KOPT-K1 (cell line): ENCODE measurements around the gene SPDEF.

ENCODE experiments used
- H3K27ac ChIP-seq: fragments of 200-600 bp; sonication (generic); 2 replicates; pipeline ENCODE4 v1.5.1; 2016; ENCODE audit warnings: antibody characterized with exemption, mild to moderate bottlenecking, low read depth, low read length; ENCODE audit not compliant: poor library complexity, severe bottlenecking
- H3K36me3 ChIP-seq: fragments of 200-600 bp; sonication (generic); 2 replicates; pipeline ENCODE4 v1.5.1; 2017; ENCODE audit warnings: antibody characterized with exemption, mild to moderate bottlenecking, low read length, moderate library complexity; ENCODE audit not compliant: insufficient read depth
- H3K9me3 ChIP-seq: fragments of 200-600 bp; sonication (generic); 2 replicates; pipeline ENCODE4 v1.5.1; 2017; ENCODE audit warnings: antibody characterized with exemption, low read length, mild to moderate bottlenecking; ENCODE audit not compliant: insufficient read depth, poor library complexity, severe bottlenecking

The SPDEF gene

DNA sequence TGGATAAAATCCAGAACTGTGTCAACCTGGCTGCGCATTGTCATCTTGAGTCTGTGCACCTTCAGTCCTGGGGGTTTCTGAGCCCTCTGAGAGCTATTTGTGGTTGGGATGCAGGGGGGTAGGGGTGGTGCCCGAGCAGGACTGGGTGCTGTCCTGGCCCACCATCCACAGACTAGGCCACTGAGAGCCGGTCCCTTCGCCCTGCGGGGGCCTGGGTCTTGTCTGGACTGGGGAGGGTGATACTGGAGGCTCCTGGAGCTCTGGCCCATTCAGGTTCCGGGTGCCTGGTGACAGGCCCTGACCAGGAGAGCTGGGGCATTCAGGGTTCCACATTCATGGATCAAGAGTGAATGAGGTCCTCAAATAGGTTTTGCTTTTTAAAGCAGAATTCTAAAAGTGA is 20.9 kb downstream of the SPDEF start:
- no peak overlapping the region for H3K27ac ChIP-seq

DNA sequence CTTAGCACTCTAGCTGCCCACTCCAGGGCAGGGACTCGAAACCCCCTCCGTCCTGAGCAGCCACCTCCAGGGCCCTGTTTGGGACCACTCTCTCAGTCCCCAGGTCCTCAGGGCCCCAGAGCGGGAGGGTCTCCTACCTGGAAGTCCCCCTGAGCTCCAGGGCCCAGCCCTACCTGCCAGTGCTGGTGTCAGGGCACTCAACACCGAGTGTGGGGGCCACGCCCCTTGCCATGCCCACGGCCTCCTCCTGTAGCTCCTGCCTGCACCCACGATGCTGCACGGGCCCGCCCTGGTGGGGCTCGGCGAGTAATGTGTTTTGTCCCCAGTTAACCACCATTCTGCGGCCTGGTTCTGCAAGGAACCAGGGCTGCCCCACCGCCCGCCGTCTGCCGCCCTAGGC is 21.5 kb downstream of the SPDEF start:
- Histone ChIP-seq H3K36me3 (no peaks in the 10 kb centered on the region), H3K9me3 (no peaks in the 10 kb centered on the region), H3K27ac (no peak overlapping the region)

More for the DNA sequence above, 20.9 kb downstream of the SPDEF start:
- no peaks in the 10 kb centered on the region for H3K9me3 ChIP-seq
- H3K36me3 ChIP-seq = no peaks in the 10 kb centered on the region

DNA sequence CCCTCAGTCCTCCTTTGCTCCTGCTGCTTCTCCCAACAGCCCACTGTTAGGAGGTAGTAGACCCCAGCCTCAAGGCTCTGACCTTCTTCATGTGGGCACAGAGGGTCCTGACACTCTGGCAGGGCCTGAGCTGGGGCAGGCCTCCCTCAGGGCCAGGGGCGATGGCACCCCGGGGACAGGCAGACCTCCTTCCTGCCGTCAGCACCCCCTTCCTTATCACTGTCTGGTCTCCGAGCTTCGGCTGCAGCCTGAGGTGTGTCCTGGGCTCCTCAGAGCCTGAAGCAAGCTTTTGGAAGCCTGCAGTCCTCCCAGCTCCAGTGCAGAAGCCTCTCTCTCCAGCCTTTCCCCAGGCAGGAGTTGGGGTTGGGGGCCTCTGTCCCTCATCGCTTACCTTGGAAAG is 22.0 kb downstream of the SPDEF start:
- Histone ChIP-seq H3K9me3 (no peaks in the 10 kb centered on the region), H3K27ac (no peak overlapping the region), H3K36me3 (no peaks in the 10 kb centered on the region)

DNA sequence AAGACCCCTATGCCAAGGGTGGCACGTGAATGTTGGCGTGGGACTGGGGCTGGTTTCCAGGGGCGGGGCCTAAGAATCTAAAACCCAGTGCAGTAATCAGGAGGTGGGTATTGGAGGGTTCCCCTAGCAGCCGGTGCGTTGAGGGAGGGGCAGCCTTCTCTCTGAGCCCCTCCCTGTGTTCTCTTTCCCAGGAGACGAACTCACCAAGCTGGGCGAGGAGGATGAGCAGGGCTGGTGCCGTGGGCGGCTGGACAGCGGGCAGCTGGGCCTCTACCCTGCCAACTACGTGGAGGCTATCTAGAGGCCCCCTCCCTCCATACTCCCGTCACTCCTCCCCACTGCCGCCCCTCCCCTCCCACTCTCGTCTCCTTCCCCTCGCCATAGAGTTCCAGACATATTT is 23.9 kb downstream of the SPDEF start:
- no peak overlapping the region for H3K27ac ChIP-seq

DNA sequence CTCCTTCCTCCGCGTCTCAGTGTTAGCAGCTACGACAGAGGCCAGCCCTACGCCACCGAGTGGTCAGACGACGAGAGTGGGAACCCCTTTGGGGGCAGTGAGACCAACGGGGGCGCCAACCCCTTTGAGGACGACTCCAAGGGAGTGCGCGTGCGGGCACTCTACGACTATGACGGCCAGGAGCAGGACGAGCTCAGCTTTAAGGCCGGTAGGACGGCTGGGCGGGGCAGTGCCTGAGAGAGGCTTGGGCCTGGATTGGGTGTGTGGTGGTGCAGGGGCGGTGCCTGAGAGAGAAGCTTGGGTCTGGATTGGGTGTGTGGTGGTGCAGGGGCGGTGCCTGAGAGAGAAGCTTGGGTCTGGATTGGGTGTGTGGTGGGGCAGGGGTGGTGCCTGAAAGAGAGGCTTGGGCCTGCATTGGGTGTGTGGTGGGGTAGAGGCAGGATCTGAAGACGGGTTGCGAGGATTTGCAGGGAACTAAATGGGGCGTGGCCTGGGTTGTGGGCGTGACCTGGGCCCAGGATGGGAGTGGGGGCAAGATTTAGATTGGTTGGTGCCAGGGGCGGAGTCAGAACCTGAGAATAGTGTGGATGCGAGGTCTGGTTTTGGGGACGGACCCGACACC is 24.4 kb downstream of the SPDEF start:
- H3K36me3 ChIP-seq = no peaks in the 10 kb centered on the region
- no peaks in the 10 kb centered on the region for H3K9me3 ChIP-seq
- H3K27ac ChIP-seq = no peak overlapping the region

More for the DNA sequence above, 23.9 kb downstream of the SPDEF start:
- no peaks in the 10 kb centered on the region for H3K36me3 ChIP-seq
- no peaks in the 10 kb centered on the region for H3K9me3 ChIP-seq

DNA sequence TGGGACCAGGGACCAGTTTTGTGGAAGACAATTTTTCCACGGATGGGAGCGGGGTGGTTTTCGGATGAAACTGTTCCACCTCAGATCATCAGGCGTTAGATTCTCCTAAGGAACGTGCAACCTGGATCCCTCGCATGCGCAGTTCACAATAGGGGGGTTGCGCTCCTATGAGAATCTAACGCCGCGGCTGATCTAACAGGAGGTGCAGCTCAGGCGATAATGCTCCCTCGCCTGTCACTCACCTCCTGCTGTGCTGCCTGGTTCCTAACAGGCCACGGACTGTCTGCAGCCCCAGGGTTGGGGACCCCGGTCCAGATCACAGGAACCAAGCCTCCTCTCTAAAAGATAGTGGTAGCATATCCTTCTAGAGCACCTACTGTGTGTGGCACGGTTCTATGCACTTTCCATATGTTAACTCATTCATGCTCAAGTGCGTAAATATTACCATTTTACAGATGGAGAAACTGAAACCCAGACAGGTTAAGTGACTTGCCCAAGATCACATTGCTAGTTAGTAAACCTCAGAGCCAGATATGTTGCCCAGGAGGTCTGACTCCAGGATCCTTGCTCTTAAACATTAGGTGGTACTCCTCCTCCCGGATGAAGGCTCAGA is 25.3 kb downstream of the SPDEF start:
- Histone ChIP-seq H3K36me3 (no peaks in the 10 kb centered on the region), H3K27ac (no peak overlapping the region), H3K9me3 (no peaks in the 10 kb centered on the region)

DNA sequence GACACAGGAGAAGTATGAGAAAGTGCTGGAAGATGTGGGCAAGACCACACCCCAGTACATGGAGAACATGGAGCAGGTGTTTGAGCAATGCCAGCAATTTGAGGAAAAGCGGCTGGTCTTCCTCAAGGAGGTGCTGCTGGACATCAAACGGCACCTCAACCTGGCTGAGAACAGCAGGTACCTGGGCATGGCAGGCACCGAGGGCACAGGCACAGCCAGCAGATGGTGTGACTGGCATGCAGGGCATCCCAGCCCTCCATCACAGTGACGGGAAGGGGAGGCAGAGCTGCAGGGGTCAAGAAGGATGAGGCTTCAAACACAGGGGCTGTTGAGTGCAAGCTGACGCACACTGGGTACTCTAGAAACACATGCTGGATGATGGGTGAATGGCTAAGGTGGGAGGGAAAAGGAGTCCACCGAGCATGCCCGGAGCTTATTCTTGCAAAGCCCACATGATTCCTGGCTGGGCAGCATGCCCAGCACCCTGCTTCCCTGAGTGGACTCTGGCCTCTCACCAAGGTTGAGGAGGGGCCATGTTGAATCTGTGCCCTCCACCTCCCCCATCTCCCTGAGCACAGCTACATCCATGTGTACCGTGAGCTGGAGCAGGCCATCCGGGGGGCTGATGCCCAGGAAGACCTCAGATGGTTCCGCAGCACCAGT is 26.3 kb downstream of the SPDEF start:
- Histone ChIP-seq H3K9me3 (no peaks in the 10 kb centered on the region), H3K27ac (no peak overlapping the region)

DNA sequence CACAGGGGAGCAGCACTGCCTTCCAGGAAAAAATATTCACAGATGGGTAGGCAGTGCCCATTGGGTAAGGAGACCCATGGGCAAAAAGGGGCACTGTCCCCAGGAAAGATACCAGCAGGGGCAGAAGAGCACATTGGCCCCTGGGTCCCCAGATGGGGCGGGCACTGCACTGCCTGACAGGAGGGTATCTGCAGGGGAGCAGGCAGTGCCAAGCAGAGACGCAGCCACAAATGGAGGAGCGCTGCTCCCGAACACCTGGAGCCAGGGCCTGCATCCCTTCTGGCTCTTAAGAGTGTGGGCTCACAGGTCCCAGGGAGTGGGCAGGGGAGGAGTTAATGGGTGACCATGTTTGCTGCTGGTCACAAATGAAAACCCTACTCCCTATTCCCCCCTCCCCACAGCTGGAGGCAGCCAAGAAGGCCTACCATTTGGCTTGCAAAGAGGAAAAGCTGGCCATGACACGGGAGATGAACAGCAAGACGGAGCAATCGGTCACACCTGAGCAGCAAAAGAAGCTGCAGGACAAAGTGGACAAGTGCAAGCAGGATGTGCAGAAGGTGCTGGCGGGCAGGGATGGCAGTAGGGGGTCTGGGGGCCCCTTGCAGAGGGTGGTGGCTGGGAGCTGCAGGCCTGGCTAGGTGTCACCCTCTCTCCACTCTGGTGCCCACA is 27.0 kb downstream of the SPDEF start:
- Histone ChIP-seq H3K36me3 (no peaks in the 10 kb centered on the region), H3K9me3 (no peaks in the 10 kb centered on the region), H3K27ac (no peak overlapping the region)

More for the DNA sequence above, 26.3 kb downstream of the SPDEF start:
- no peaks in the 10 kb centered on the region for H3K36me3 ChIP-seq

DNA sequence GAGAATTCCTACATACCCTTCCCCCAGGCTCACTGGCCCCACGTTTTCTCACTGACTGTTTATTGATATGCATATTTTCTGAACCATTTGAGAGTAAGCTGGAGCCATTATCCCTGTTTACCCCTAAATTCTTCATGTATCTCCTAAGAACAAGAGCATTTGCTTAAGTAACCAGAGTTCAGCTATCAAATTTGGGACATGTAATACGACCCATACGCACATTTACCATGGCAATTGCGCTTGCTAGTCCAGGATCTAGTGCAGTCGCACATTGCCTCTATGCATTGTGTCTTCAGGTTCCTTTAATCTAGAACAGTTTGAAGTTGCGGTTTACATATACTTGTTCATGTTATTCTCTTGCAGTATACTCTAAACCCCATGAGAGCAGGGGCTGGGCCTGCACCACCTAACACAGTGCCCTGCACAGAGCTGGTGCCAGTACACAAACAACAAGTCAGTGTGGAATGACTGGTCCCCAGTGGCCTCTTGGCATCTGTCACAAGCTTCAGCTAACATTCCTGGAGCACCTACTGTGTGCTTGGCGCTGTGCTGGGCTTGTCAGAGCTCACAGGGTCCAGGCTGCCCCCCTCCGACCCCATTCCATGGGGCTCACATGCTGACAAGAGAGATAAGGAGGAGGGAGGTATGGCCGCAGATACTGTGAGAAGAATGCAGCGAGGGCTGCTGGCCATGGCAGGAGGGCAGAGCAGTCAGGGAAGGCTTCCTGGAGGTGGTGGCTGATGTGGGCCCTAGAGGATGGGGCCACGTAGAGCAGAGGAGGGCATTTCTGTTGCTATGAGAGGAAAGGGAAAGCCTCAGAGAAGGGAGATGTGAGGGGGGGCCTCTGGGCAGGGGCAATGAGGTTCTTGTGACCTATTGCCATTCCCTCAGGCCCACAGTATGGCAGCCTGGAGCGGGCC is 28.1 kb downstream of the SPDEF start:
- H3K27ac ChIP-seq = no peak overlapping the region
- no peaks in the 10 kb centered on the region for H3K9me3 ChIP-seq
- H3K36me3 ChIP-seq = no peaks in the 10 kb centered on the region

DNA sequence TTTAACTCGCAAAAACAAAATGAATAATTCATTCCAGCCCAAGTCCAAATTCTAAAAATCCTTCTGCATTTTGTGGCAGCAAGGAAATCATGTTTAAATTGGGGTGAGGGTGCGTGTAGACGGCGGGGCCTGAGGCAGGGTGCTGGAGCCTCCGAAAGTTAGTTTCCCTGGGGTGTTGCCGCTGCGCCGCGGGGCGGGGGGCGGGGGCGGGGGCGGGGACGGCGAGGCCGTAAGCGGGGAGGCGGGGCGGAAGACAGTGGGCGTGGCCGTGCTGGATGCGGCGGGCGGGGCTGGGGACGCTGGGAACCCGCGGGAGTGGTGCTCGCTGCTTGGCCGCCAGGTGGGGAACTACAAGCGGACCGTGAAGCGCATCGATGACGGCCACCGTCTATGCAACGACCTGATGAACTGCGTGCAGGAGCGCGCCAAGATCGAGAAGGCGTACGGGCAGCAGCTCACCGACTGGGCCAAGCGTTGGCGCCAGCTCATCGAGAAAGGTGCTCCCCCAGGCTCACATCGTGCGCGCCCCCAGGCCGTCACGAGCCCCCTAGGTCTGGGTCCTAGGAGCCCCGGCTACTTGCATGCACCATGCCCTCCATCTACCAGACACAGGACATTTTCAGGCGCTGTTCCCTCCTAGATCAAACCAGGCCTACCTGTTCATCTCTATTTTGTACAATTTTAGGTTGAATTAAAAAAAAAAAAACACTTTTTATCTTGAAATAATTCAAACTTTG is 29.0 kb downstream of the SPDEF start:
- Histone ChIP-seq H3K27ac (no peak overlapping the region), H3K36me3 (no peaks in the 10 kb centered on the region), H3K9me3 (no peaks in the 10 kb centered on the region)

DNA sequence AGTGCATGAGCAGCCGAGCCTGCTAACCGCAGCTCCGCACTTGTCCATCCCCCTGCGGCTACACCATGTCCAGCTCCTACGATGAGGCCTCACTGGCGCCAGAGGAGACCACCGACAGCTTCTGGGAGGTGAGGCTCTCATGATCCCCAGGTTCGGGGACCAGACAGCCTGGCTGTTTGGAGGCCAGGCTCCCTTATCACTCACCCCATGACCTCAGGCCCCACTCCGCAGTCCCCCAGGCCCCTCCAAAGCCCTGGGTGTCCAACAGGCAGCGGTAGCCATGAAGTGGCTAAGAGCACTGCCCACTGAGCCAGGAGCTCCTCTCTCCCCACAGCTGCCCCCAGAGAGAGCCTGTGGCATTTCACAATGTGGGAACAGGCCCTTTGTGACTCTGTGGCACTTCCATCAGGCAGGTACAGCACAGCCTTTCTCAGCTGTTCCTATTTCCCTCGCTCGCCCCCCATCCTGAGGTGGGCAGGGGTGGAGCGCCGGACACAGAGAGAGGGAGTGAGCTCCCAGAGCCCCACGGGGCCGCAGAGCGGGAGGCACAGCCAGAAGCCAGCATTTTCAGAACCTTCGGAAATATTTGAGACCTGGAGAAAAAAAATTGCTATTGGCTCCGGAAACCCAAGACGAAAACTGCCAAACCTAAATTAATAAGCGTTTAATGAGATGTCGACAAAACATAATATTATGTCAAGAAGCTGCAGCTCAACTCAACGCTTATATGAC is 29.7 kb downstream of the SPDEF start:
- Histone ChIP-seq H3K36me3 (no peaks in the 10 kb centered on the region), H3K9me3 (no peaks in the 10 kb centered on the region), H3K27ac (peak overlapping the region; percentile 9)

DNA sequence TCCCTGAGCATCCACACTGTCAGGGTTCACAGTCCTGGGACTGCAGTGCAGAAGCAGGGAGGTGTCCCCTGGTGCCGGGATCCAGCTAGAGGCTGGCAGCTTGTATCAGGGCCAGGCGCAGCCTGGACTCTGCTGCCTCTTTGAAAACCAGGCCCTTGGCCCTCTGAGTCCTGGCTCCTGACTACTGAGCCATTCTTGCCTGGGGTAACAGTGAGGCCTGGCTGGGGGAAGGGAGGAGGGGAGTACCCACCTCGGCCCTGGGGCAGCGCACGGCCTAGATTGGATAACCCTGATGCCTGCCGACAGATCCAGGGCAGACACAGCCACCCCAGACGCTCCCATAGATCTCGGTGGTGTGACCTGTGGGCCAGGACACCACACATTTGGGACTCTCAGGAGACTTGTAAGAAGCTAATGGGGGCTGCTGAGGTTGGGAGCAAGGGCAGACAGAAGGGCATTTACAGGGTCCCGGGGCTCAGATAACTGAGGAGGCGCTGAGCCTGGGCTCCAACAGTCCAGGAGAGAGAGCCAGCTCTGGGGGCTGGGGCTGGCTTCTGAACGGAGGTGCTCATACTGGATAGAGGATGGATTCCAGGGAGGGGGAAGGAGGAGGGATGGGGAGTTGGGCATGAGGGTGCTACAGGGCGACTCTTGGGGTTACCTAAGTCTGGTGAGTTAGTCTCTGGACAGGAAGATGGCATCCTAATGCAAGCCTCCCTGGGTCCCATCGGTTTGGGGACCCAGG is 30.5 kb downstream of the SPDEF start:
- no peak overlapping the region for H3K27ac ChIP-seq
- H3K36me3 ChIP-seq = no peaks in the 10 kb centered on the region
- no peaks in the 10 kb centered on the region for H3K9me3 ChIP-seq

DNA sequence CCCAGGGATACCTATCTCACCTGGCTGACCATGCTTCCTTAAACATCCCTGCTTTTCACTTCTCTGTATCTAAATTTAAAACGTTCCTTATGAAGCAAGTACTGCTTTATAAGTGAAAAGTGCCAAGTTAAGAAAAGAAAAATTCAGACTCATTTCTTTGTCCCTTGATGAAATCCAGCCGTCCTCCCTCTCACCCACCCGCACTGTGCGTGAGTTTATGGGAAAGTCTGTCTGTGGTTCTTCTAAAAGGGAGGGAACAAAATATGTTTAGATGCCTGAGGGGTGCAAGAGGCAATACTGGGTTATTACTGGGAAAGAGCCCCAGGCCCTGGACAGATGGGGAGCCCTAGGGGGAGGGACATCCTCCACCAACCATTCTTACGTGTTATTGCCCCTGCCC is 31.2 kb downstream of the SPDEF start:
- Histone ChIP-seq H3K27ac (no peak overlapping the region), H3K36me3 (no peaks in the 10 kb centered on the region), H3K9me3 (no peaks in the 10 kb centered on the region)
